NB4 (cell line): ENCODE measurements around the gene PITPNB.

Experiments
- DNase-seq: peaks from one replicate; pipeline ENCODE4 v3.0.0; 2010; ENCODE audit warnings: low read depth
- H3K4me3 ChIP-seq: one replicate; pipeline ENCODE4 v1.5.1; 2011; ENCODE audit warnings: mild to moderate bottlenecking, low read depth, low read length, moderate library complexity
- CTCF ChIP-seq: IDR thresholded peaks from one replicate; pipeline ENCODE4 v1.5.1; 2012; ENCODE audit warnings: low read depth, low read length
- MYC ChIP-seq: IDR thresholded peaks from 2 replicates; pipeline ENCODE4 v1.6.1; 2011; ENCODE audit warnings: low read depth, low read length
- POLR2A ChIP-seq: IDR thresholded peaks from 2 replicates; pipeline ENCODE4 v1.6.1; 2011; ENCODE audit warnings: mild to moderate bottlenecking; ENCODE audit not compliant: insufficient read length; ENCODE audit errors: extremely low read depth
- TF ChIP-seq, protein P1 (sequence below): IDR thresholded peaks from 2 replicates; pipeline ENCODE4 v1.6.1; 2011; ENCODE audit warnings: low read depth, low read length

The PITPNB gene

GRCh38 chr22:27888310-27888709 lies 30.7 kb downstream of the PITPNB start:
- DNase-seq = no peak
- TF ChIP-seq MYC (no peak), CTCF (no peak), POLR2A (no peak)
- TF ChIP-seq, protein P1, sequence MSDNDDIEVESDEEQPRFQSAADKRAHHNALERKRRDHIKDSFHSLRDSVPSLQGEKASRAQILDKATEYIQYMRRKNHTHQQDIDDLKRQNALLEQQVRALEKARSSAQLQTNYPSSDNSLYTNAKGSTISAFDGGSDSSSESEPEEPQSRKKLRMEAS = no peak
- H3K4me3 ChIP-seq = no peak overlapping the region

DNA sequence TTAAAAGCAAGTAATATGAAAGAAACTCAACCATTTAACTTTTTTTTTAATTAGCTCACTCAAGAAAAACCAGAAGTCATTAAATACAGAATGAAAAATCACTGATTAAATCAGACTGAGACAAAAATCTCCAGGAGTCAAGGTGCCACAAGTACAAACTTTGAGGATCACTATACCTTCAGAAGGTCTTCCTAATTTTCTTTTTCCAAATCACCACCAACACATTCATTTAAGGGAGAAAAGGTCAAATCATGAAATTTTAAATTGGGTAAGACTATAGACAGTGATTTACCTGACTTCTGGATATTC lies 32.3 kb downstream of the PITPNB start:
- no peak for DNase-seq
- TF ChIP-seq, protein P1 = no peak
- TF ChIP-seq CTCF (no peak), POLR2A (no peak), MYC (no peak)
- no peak overlapping the region for H3K4me3 ChIP-seq

DNA sequence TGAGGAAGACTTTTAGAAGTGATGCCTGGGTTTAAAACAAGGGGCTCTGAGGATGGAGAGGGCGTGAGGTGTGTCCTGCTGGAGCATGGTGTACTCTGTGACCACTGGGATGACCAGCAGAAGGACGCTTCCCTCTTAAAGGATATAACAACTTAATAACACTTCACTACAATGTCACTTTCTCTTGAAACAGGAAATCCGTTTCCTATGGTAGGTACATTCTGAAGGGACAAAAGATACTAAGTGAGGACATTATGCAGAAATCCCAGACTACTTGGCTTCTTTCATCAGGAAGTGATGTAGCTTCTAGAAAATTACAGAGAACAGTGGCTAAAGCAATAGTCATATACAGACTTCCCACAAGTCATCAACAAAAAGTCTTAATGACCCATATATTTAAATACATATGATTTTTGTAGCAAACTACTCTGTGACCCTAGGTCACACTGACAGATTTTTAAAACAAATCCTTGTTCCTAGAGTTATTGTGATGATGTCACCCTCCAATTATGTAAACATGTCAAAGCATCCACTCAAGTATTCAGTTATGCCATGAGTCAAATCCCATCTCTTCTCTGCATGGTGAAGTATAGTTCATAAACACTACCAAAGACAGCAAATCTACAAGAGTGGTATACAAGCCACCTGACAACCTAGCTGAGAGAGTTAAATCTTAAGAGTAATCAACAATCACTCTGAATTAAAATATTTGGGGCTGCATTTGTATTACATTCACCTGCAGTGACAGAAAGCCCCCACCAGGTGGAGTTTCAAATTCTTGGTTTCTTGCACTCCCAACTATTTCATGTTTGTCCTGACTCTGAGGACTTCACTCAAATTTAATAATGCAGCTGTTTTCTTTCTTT lies 32.8 kb downstream of the PITPNB start:
- TF ChIP-seq MYC = no peak
- TF ChIP-seq CTCF = peak; percentile 70
- peak; percentile 49 for DNase-seq
- H3K4me3 ChIP-seq = no peak overlapping the region

DNA sequence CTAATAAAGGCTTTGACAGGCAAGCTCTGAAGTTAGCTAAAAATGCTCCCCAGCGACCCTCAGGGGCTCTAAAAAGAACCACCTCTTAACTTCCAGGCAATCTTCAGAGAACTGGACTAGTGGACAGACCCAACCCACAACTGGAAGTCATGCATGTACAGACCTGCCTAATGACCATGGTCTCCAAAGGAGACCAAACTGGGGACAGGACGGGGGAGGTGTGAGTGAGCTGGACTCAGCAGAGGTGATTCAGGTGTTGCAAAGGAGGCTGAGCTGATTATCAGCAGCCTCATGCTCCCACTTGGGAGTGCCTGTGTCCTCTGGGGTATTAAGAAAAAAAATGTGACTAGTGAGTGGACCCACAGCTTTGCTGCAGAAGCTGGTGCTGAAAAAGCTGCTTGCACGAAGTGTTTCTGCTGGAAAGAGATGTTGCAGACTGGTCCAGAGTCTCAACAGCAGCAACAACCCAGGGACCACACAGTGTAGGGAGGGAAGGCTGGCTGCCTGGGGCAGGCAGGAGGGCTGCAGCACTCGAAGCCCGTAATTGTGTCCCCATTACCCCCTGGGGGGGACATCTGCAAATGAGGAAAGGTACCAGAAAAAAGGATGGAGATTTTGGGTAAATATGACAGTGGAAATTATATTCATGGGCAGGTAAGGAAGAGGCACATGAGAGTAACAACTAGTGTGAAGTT lies 35.3 kb downstream of the PITPNB start:
- DNase-seq = no peak
- TF ChIP-seq CTCF (no peak), MYC (no peak), POLR2A (no peak)
- TF ChIP-seq, protein P1 = no peak
- H3K4me3 ChIP-seq = no peak overlapping the region

DNA sequence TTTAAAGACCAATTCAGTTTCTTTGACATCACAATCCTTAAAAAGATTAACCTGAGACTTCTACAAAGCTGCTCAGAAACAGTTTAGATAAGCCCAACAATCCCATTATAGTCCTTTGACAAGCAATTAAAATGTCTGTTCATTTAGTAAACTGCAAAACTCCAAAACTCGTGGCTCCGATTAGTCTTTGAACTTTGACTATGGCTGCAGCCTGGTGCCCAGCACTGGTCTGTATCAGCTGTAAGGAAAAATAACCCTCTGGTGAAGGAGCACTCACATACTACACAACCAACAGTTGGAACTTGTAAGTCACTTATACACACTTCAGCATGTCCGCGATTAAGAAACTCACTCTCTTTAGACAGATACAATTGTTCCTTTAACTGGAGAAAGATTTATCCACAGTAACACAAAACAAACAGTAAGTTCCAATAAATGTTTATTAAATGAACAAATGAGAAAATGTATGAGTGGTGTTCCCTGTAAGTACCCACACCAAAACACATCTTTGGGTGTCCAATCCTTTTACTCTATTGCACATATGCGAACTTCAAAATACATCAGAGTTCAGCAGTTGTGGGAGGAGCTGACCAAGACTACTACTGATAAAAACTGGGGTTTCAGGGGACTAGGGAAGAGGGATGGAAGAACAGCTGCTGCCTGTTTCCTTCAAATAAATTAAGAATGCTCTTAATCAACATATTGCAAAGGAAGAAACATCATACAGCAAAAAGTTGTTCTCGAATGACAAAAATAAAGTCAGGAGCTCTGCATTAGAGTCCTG lies 36.4 kb downstream of the PITPNB start:
- DNase-seq = no peak
- no peak for TF ChIP-seq CTCF
- TF ChIP-seq, protein P1 = no peak
- no peak for TF ChIP-seq MYC
- no peak for TF ChIP-seq POLR2A
- no peak overlapping the region for H3K4me3 ChIP-seq
